HG02852 (cell line): Measurements from ENCODE around the gene CHN1.

Source experiments
- ATAC-seq: cut with Tn5 transposase; IDR thresholded peaks from one replicate; pipeline ENCODE4 v1.9.1; 2021; ENCODE audit warnings: mild to moderate bottlenecking, moderate library complexity; ENCODE audit not compliant: unreplicated experiment

Gene CHN1

GRCh38 chr2:175004980-175005732 is at the start of gene CHN1:
Gene CHN1, minus strand, starts transcription at chr2:175005381. Its CDS starts 469 bp downstream, at chr2:175004912.
- ATAC-seq, result peak; percentile 80

GRCh38 chr2:175054340-175054739 is 49.2 kb upstream of the CHN1 start:
- ATAC-seq, result peak; percentile 56

GRCh38 chr2:175049661-175050060 is 44.5 kb upstream of the CHN1 start:
- no peak for ATAC-seq

GRCh38 chr2:175048275-175048674 is 43.1 kb upstream of the CHN1 start:
- peak; percentile 73 for ATAC-seq

- ATAC-seq, result no peak
Measured at GRCh38 chr2:175039490-175039889, 34.3 kb upstream of the CHN1 start.

- no peak for ATAC-seq
Measured at GRCh38 chr2:175039031-175039430, 33.9 kb upstream of the CHN1 start.

- no peak for ATAC-seq
Measured at GRCh38 chr2:175037941-175038340, 32.8 kb upstream of the CHN1 start.

GRCh38 chr2:175036582-175037018 is 31.4 kb upstream of the CHN1 start:
- ATAC-seq, result no peak

- no peak for ATAC-seq
Measured at GRCh38 chr2:175035806-175036205, 30.6 kb upstream of the CHN1 start.

GRCh38 chr2:175034716-175035115 is 29.5 kb upstream of the CHN1 start:
- no peak for ATAC-seq

GRCh38 chr2:175030380-175031271 is 25.4 kb upstream of the CHN1 start:
- no peak for ATAC-seq

- ATAC-seq, result no peak
Measured at GRCh38 chr2:175027755-175028154, 22.6 kb upstream of the CHN1 start.

GRCh38 chr2:175026385-175026784 is 21.2 kb upstream of the CHN1 start:
- no peak for ATAC-seq

- no peak for ATAC-seq
Measured at GRCh38 chr2:175025946-175026345, 20.8 kb upstream of the CHN1 start.

- no peak for ATAC-seq
Measured at GRCh38 chr2:175025233-175025632, 20.1 kb upstream of the CHN1 start.

- ATAC-seq, result no peak
Measured at GRCh38 chr2:175022923-175023322, 17.7 kb upstream of the CHN1 start.

GRCh38 chr2:175019566-175020327 is 14.6 kb upstream of the CHN1 start:
- ATAC-seq, result no peak

GRCh38 chr2:175017618-175018414 is 12.6 kb upstream of the CHN1 start:
- ATAC-seq, result no peak

- ATAC-seq, result no peak
Measured at GRCh38 chr2:175015340-175015739, 10.2 kb upstream of the CHN1 start.

GRCh38 chr2:175012516-175012915 is 7.3 kb upstream of the CHN1 start:
- ATAC-seq, result no peak
